B cell (primary cell): ENCODE results near the gene SH3RF3. TPM values are rescaled to one million over a fixed set of nuclear protein-coding genes. Genes with fewer than 3 reads are reported as not detected.
A peak's percentile ranks its signal among the peaks of the same experiment; 100 is the strongest.

Source experiments
- ATAC-seq: fragments of 200-7000 bp; cut with Tn5 transposase; one replicate; pipeline ENCODE4 v1.10.0; 2021; ENCODE audit warnings: low read depth, mild to moderate bottlenecking, moderate number of reproducible peaks, moderate library complexity
- CTCF ChIA-PET: fragments of 350-600 bp; sonication (Branson Sonifier 250); formaldehyde crosslinking; loops from one replicate; lab custom pipeline; 2021; ENCODE audit warnings: antibody characterized with exemption, inconsistent platforms; lab: Charles Lee
- POLR2A ChIA-PET: fragments of 350-600 bp; sonication (Branson Sonifier 250); formaldehyde crosslinking; loops from one replicate; lab custom pipeline; 2021; ENCODE audit warnings: antibody characterized with exemption; lab: Charles Lee
- DNase-seq: peaks from one replicate; pipeline ENCODE4 v3.0.0; 2013
- H2AFZ ChIP-seq: 2 replicates; pipeline ENCODE4 v1.6.1; 2012; ENCODE audit warnings: mild to moderate bottlenecking, low read depth, low read length; ENCODE audit not compliant: insufficient read depth, poor library complexity, severe bottlenecking
- H3K27ac ChIP-seq, 2 donors: 1 replicate in 1 of 2; 2 replicates in 1 of 2; pipeline ENCODE4 v1.5.1; 2012 to 2013; ENCODE audit warnings: low read length in 2 of 2, mild to moderate bottlenecking in 2 of 2, moderate library complexity in 1 of 2
- H3K27me3 ChIP-seq, 4 experiments: fragments of 200-600 bp in 1 of 4; sonication (generic) in 1 of 4; replicated peaks in 1 of 4; 1 replicate in 2 of 4; 2 replicates in 2 of 4; pipeline versions ENCODE4 v1.6.1 to v1.7.0; 2013 to 2016; ENCODE audit warnings: low read length in 3 of 4, mild to moderate bottlenecking in 2 of 4, mixed read lengths in 1 of 4, moderate library complexity in 1 of 4; ENCODE audit not compliant: insufficient read depth in 4 of 4, control insufficient read depth in 3 of 4; ENCODE audit errors: control extremely low read depth in 1 of 4
- H3K36me3 ChIP-seq, 2 experiments: replicated peaks in 1 of 2; 1 replicate in 1 of 2; 2 replicates in 1 of 2; pipeline versions ENCODE4 v1.6.1 to v1.7.1; 2013; ENCODE audit warnings: low read length in 1 of 2; ENCODE audit not compliant: insufficient read depth in 2 of 2, control insufficient read depth in 1 of 2; ENCODE audit errors: control extremely low read depth in 1 of 2, extremely low read depth in 1 of 2
- H3K4me1 ChIP-seq, 2 donors: fragments of 200-600 bp in 1 of 2; sonication (generic) in 1 of 2; 1 replicate in 1 of 2; 2 replicates in 1 of 2; pipeline versions ENCODE4 v1.5.1 to v1.6.1; 2013 to 2017; ENCODE audit warnings: low read length in 2 of 2; ENCODE audit not compliant: control insufficient read depth in 2 of 2, insufficient read depth in 2 of 2
- H3K4me2 ChIP-seq: replicated peaks from 2 replicates; pipeline ENCODE3; 2012; ENCODE audit warnings: mild to moderate bottlenecking, low read depth, low read length; ENCODE audit not compliant: poor library complexity, severe bottlenecking
- H3K4me3 ChIP-seq, 5 experiments: fragments of 200-600 bp in 1 of 5; sonication (generic) in 1 of 5; 1 replicate in 3 of 5; 2 replicates in 2 of 5; pipeline versions ENCODE4 v1.5.1 to v1.7.0; 2011 to 2016; ENCODE audit warnings: low read length in 4 of 5, mild to moderate bottlenecking in 4 of 5, low read depth in 2 of 5, control low read depth in 1 of 5, moderate library complexity in 1 of 5; ENCODE audit not compliant: insufficient read depth in 1 of 5; ENCODE audit errors: control extremely low read depth in 1 of 5, extremely low read depth in 1 of 5
- H3K79me2 ChIP-seq: fragments of 200-600 bp; sonication (generic); one replicate; pipeline ENCODE4 v1.6.0; 2016; ENCODE audit warnings: low read length; ENCODE audit not compliant: control insufficient read depth, insufficient read depth
- H3K9ac ChIP-seq: fragments of 200-600 bp; sonication (generic); 2 replicates; pipeline ENCODE4 v1.6.1; 2017; ENCODE audit warnings: mild to moderate bottlenecking, low read length, moderate library complexity
- H3K9me3 ChIP-seq, 3 donors: one replicate each; pipeline versions ENCODE4 v1.6.1 to v1.7.1; 2013; ENCODE audit warnings: low read length in 2 of 3; ENCODE audit not compliant: control insufficient read depth in 2 of 3, insufficient read depth in 1 of 3; ENCODE audit errors: control extremely low read depth in 1 of 3
- H4K20me1 ChIP-seq: 2 replicates; pipeline ENCODE4 v1.6.0; 2012; ENCODE audit warnings: mild to moderate bottlenecking, low read length; ENCODE audit not compliant: insufficient read depth, control insufficient read depth, poor library complexity, severe bottlenecking
- H3K27ac Mint-ChIP-seq: one replicate; pipeline ENCODE4 v1.8.0; 2021; ENCODE audit warnings: mixed read lengths
- H3K27me3 Mint-ChIP-seq: one replicate; pipeline ENCODE4 v1.8.0; 2021; ENCODE audit warnings: mixed read lengths
- H3K4me1 Mint-ChIP-seq: one replicate; pipeline ENCODE4 v1.8.0; 2021; ENCODE audit warnings: mixed read lengths
- H3K4me3 Mint-ChIP-seq: one replicate; pipeline ENCODE4 v1.8.0; 2021; ENCODE audit warnings: mixed read lengths
- H3K9me3 Mint-ChIP-seq: one replicate; pipeline ENCODE4 v1.8.0; 2022; ENCODE audit warnings: mixed read lengths; ENCODE audit not compliant: insufficient read depth
- CTCF ChIP-seq: fragments of 200-600 bp; IDR thresholded peaks from one replicate; pipeline ENCODE4 v1.8.0; 2022; ENCODE audit warnings: antibody characterized with exemption, mild to moderate bottlenecking
- EZH2 ChIP-seq: IDR thresholded peaks from 2 replicates; pipeline ENCODE4 v1.6.1; 2012; ENCODE audit warnings: borderline replicate concordance, low read depth, mild to moderate bottlenecking, moderate library complexity, low read length; ENCODE audit not compliant: insufficient read depth, poor library complexity, severe bottlenecking
- WGBS: methylation state at CpG from one replicate; pipeline ENCODE4 v1.1.5; 2013; ENCODE audit warnings: missing lambda C conversion rate; ENCODE audit not compliant: insufficient coverage; 5-methylcytosine and 5-hydroxymethylcytosine counted together
- intact Hi-C: fragments of 100-400 bp; cut with micrococcal nuclease; formaldehyde crosslinking; loops from one replicate; pipeline ENCODE4 v1.10.0; 2022
- polyA plus RNA-seq: library from polyadenylated mRNA; depleted of rRNA; stranded (reverse); fragments of >200 nt; gene quantifications from 2 replicates; pipeline ENCODE4 v1.2.3, GENCODE V29; 2012
- total RNA-seq, 2 donors: library from RNA; stranded (reverse); fragments of 120-200 nt in 1 of 2; gene quantifications; 1 replicate in 1 of 2; 2 replicates in 1 of 2; pipeline versions ENCODE4 v1.2.3 to v1.2.4, GENCODE V29; 2013 to 2022

The SH3RF3 gene
- total and polyA plus RNA-seq, 2 donors (not counting 1 experiment from before 2014, with no cell fraction given) = 0.07 to 1.2 TPM

- H3K27me3 ChIP-seq = peaks cover 0 to 6% (median 0%) of the 10 kb centered on the region in 4 experiments
- 79% methylated on average over 11 of the region's 17 CpGs for WGBS
- H3K27me3 Mint-ChIP-seq = peaks cover 9% of the 10 kb centered on the region
- H3K4me1 Mint-ChIP-seq = peaks cover 21% of the 10 kb centered on the region
- no peak overlapping the region for H3K9ac ChIP-seq
- H4K20me1 ChIP-seq = no peaks in the 10 kb centered on the region
- H2AFZ ChIP-seq = no peak overlapping the region
- peaks cover 0 to 12% of the 10 kb centered on the region in 2 donors for H3K4me1 ChIP-seq
- H3K79me2 ChIP-seq = no peaks in the 10 kb centered on the region
- H3K27ac Mint-ChIP-seq = no peak overlapping the region
- H3K4me2 ChIP-seq = peak overlapping the region; percentile 7
- H3K9me3 Mint-ChIP-seq = no peaks in the 10 kb centered on the region
- H3K9me3 ChIP-seq = no peaks in the 10 kb centered on the region
- TF ChIP-seq CTCF = no peak
- no peak for TF ChIP-seq EZH2
- DNase-seq (no peak), ATAC-seq (no peak)
- no peak overlapping the region for H3K27ac ChIP-seq
- POLR2A ChIA-PET = no interaction called here
- CTCF ChIA-PET = interaction anchor here (2.0 kb wide), 1 partner anchor 375 kb away, joined by 9 read pairs; no protein-coding TSS in a partner anchor
- H3K36me3 ChIP-seq = no peaks in the 10 kb centered on the region
- intact Hi-C loops = loop anchor here (10.0 kb wide), 1 partner anchor 119 kb away; no protein-coding TSS in a partner anchor
- H3K4me3 Mint-ChIP-seq = no peak overlapping the region
- no peak overlapping the region for H3K4me3 ChIP-seq
These were observed 6.6 kb downstream of the SH3RF3 start for GRCh38 chr2:109135359-109136197.

- ATAC-seq (no peak), DNase-seq (no peak)
- Histone ChIP-seq H3K79me2 (no peaks in the 10 kb centered on the region), H3K27me3 (peaks cover 0 to 6% (median 0%) of the 10 kb centered on the region in 4 experiments), H3K27ac (no peak overlapping the region), H3K9me3 (no peaks in the 10 kb centered on the region), H2AFZ (no peak overlapping the region), H3K4me1 (peaks cover 0 to 12% of the 10 kb centered on the region in 2 donors), H3K4me2 (no peak overlapping the region), H3K36me3 (no peaks in the 10 kb centered on the region), H4K20me1 (no peaks in the 10 kb centered on the region), H3K4me3 (no peak overlapping the region), H3K9ac (no peak overlapping the region)
- H3K9me3 Mint-ChIP-seq = no peaks in the 10 kb centered on the region
- intact Hi-C loops = loop anchor here (10.0 kb wide), 1 partner anchor 118 kb away; no protein-coding TSS in a partner anchor
- TF ChIP-seq EZH2 = no peak
- no peak for TF ChIP-seq CTCF
- WGBS = 80% methylated on average over 7 of the region's 7 CpGs
- CTCF ChIA-PET = interaction anchor here (1.4 kb wide), 1 partner anchor 9 kb away, joined by 3 read pairs; no protein-coding TSS in a partner anchor
- POLR2A ChIA-PET = no interaction called here
- peaks cover 20% of the 10 kb centered on the region for H3K4me1 Mint-ChIP-seq
- H3K27ac Mint-ChIP-seq = no peak overlapping the region
- no peak overlapping the region for H3K4me3 Mint-ChIP-seq
- H3K27me3 Mint-ChIP-seq = peaks cover 14% of the 10 kb centered on the region
These were observed 7.5 kb downstream of the SH3RF3 start for GRCh38 chr2:109136542-109136941.
